NT2/D1 (cell line): ENCODE data around the gene LBP.

Experiments
- SUZ12 ChIP-seq: IDR thresholded peaks from 2 replicates; pipeline ENCODE4 v1.6.1; 2011; ENCODE audit not compliant: insufficient read length, insufficient read depth; ENCODE audit errors: extremely low read depth
- YY1 ChIP-seq: IDR thresholded peaks from 2 replicates; pipeline ENCODE4 v1.6.1; 2011; ENCODE audit not compliant: insufficient read length, insufficient read depth
- ZNF274 ChIP-seq: IDR thresholded peaks from 2 replicates; pipeline ENCODE4 v1.6.1; 2011; ENCODE audit warnings: mild to moderate bottlenecking, low read depth, low read length

DNA sequence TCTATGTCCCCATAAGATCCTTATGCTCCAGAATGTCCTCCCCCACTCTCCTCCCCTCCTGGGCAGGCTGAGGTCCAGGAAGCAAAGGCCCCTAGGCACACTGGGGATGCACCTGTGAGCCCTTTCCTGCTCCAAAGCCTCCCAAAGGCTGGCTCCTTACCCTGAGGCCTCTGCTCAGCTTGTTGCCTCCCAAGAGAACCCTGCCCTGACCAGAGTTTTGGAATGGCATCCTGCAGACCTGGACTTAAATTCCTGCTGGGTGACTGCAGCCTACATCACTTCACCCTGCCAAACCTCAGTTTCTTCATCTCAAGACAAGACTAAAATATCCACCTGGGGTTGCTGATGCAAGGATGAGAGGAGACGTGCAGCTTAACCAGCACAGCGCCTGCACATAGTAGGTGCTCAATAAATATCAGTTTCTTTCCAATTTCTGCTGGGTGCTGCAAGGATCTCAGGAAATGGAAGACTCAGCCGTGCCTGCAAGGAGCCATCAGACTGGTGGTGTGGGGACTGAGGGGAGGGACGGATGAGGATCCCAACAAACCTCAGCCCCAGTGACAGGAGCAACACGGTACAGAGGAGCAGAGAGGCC lies 2.1 kb upstream of the LBP start:
- no peak for TF ChIP-seq ZNF274
- TF ChIP-seq YY1: no peak
- TF ChIP-seq SUZ12: no peak
